NT2/D1 (cell line): ENCODE measurements around the gene ACSM3.

Experiments used
- SUZ12 ChIP-seq: IDR thresholded peaks from 2 replicates; pipeline ENCODE4 v1.6.1; 2011; ENCODE audit not compliant: insufficient read length, insufficient read depth; ENCODE audit errors: extremely low read depth
- YY1 ChIP-seq: IDR thresholded peaks from 2 replicates; pipeline ENCODE4 v1.6.1; 2011; ENCODE audit not compliant: insufficient read length, insufficient read depth
- ZNF274 ChIP-seq: IDR thresholded peaks from 2 replicates; pipeline ENCODE4 v1.6.1; 2011; ENCODE audit warnings: mild to moderate bottlenecking, low read depth, low read length

GRCh38 chr16:20727181-20727580, 36.6 kb upstream of the ACSM3 start:
- TF ChIP-seq ZNF274 (no peak), YY1 (no peak), SUZ12 (no peak)
